Neural progenitor cell (in vitro differentiated cells): ENCODE measurements around the gene ANK3. TPM values are rescaled to one million over a fixed set of nuclear protein-coding genes. Genes with fewer than 3 reads are reported as not detected.

Experiments
- DNase-seq: peaks from one replicate; pipeline ENCODE4 v3.0.0-alpha.2; 2016; ENCODE audit warnings: low spot score
- H2AFZ ChIP-seq: fragments of 200-600 bp; sonication (generic); replicated peaks from 2 replicates; pipeline ENCODE4 v1.6.1; 2016; ENCODE audit warnings: antibody characterized with exemption
- H3F3A ChIP-seq: fragments of 200-600 bp; sonication (generic); 2 replicates; pipeline ENCODE4 v1.6.1; 2016; ENCODE audit warnings: antibody characterized with exemption, low read depth
- H3K27ac ChIP-seq: fragments of 200-600 bp; sonication (generic); 2 replicates; pipeline ENCODE4 v1.5.1; 2016; ENCODE audit warnings: mild to moderate bottlenecking
- H3K27me3 ChIP-seq: fragments of 200-600 bp; sonication (generic); 2 replicates; pipeline ENCODE4 v1.6.1; 2016; ENCODE audit warnings: mild to moderate bottlenecking, moderate library complexity
- H3K36me3 ChIP-seq: fragments of 200-600 bp; sonication (generic); 2 replicates; pipeline ENCODE4 v1.5.1; 2016
- H3K4me1 ChIP-seq: fragments of 200-600 bp; sonication (generic); 2 replicates; pipeline ENCODE4 v1.6.1; 2016; ENCODE audit warnings: mixed run types
- H3K4me2 ChIP-seq: fragments of 200-600 bp; sonication (generic); 2 replicates; pipeline ENCODE4 v1.6.1; 2016
- H3K4me3 ChIP-seq: fragments of 200-600 bp; sonication (generic); 2 replicates; pipeline ENCODE4 v1.5.1; 2016
- H3K79me2 ChIP-seq: fragments of 200-600 bp; sonication (generic); 2 replicates; pipeline ENCODE4 v1.6.1; 2016; ENCODE audit warnings: low read depth
- H3K9ac ChIP-seq: fragments of 200-600 bp; sonication (generic); 2 replicates; pipeline ENCODE4 v1.6.1; 2016
- H3K9me3 ChIP-seq: fragments of 200-600 bp; sonication (generic); 2 replicates; pipeline ENCODE4 v1.5.1; 2016; ENCODE audit warnings: low read depth
- H4K20me1 ChIP-seq: fragments of 200-600 bp; sonication (generic); 2 replicates; pipeline ENCODE4 v1.6.1; 2016; ENCODE audit warnings: low read depth
- H3K27ac Mint-ChIP-seq: 3 replicates; pipeline ENCODE4 v1.8.0; 2021; ENCODE audit warnings: mixed read lengths
- H3K27me3 Mint-ChIP-seq: 2 replicates; pipeline ENCODE4 v1.8.0; 2022; ENCODE audit warnings: low read depth, mild to moderate bottlenecking, inconsistent platforms, moderate library complexity, mixed read lengths; ENCODE audit not compliant: insufficient read depth
- H3K36me3 Mint-ChIP-seq: 3 replicates; pipeline ENCODE4 v1.8.0; 2021; ENCODE audit warnings: mixed read lengths
- H3K4me1 Mint-ChIP-seq: 3 replicates; pipeline ENCODE4 v1.8.0; 2021; ENCODE audit warnings: mixed read lengths
- H3K4me3 Mint-ChIP-seq: 3 replicates; pipeline ENCODE4 v1.8.0; 2021; ENCODE audit warnings: mild to moderate bottlenecking, moderate library complexity, mixed read lengths
- H3K9me3 Mint-ChIP-seq: 3 replicates; pipeline ENCODE4 v1.8.0; 2020; ENCODE audit warnings: mixed read lengths
- EZH2 ChIP-seq: fragments of 200-600 bp; sonication (generic); IDR thresholded peaks from 2 replicates; pipeline ENCODE4 v1.6.1; 2017; ENCODE audit warnings: antibody characterized with exemption, mild to moderate bottlenecking, moderate library complexity
- EZH2phosphoT487 ChIP-seq: fragments of 200-600 bp; sonication (generic); IDR thresholded peaks from 2 replicates; pipeline ENCODE4 v1.6.1; 2017; ENCODE audit warnings: antibody characterized with exemption
- total RNA-seq: library from RNA; depleted of rRNA; stranded (reverse); fragments of >200 nt; gene quantifications from 2 replicates; pipeline ENCODE4 v1.2.3, GENCODE V29; 2015; ENCODE audit warnings: low replicate concordance
- TF ChIP-seq, protein P1 (sequence below): fragments of 200-600 bp; sonication (generic); IDR thresholded peaks from 2 replicates; pipeline ENCODE4 v1.5.1; 2017; ENCODE audit warnings: antibody characterized with exemption, mild to moderate bottlenecking

ANK3 gene
- total RNA-seq, 1 donor from 2014 or later = 54.1 TPM

DNA sequence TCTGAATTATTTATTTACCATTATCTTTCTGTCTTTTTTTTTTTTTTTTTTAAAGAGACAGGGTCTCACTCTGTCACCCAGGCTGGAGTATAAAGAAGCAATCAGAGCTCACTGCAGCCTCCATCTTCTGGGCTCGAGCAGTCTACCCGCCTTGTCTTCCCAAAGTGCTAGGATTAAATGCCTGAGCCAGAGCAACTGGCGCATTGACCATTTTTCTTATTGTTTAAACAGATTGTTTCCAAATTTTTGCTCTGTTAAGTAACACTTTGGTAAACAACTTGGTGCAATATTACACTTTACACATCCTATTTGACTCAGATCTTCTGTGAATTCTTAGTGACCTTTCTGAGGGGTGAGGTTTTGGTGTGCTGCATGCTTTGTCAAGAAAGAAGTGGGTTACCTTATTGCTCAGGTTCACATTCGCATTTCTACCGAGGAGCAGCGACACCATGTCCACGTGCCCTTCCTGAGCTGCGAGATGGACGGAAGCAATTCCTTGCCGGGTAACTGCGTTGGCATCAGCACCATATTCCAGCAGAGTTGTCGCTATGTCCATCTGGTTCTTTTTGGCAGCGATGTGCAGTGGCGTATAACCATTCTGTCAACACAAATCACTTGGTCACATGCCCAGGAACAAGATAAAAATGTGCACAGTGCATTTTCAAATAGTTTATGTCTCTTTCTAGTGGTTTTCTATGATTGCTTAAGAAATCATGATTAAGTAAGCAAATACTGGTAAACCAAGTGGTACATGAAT is 203.2 kb downstream of the ANK3 start:
- H3K4me3 Mint-ChIP-seq = no peak overlapping the region
- Histone ChIP-seq H3K9ac (no peak overlapping the region), H3K27ac (no peak overlapping the region), H3K4me3 (no peak overlapping the region), H3K27me3 (no peaks in the 10 kb centered on the region), H3K36me3 (no peaks in the 10 kb centered on the region), H2AFZ (no peak overlapping the region), H3F3A (no peaks in the 10 kb centered on the region), H3K79me2 (no peaks in the 10 kb centered on the region), H3K9me3 (no peaks in the 10 kb centered on the region), H4K20me1 (no peaks in the 10 kb centered on the region), H3K4me1 (no peaks in the 10 kb centered on the region), H3K4me2 (no peak overlapping the region)
- no peaks in the 10 kb centered on the region for H3K36me3 Mint-ChIP-seq
- no peaks in the 10 kb centered on the region for H3K4me1 Mint-ChIP-seq
- TF ChIP-seq, protein P1, sequence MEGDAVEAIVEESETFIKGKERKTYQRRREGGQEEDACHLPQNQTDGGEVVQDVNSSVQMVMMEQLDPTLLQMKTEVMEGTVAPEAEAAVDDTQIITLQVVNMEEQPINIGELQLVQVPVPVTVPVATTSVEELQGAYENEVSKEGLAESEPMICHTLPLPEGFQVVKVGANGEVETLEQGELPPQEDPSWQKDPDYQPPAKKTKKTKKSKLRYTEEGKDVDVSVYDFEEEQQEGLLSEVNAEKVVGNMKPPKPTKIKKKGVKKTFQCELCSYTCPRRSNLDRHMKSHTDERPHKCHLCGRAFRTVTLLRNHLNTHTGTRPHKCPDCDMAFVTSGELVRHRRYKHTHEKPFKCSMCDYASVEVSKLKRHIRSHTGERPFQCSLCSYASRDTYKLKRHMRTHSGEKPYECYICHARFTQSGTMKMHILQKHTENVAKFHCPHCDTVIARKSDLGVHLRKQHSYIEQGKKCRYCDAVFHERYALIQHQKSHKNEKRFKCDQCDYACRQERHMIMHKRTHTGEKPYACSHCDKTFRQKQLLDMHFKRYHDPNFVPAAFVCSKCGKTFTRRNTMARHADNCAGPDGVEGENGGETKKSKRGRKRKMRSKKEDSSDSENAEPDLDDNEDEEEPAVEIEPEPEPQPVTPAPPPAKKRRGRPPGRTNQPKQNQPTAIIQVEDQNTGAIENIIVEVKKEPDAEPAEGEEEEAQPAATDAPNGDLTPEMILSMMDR = no peak
- TF ChIP-seq EZH2 = no peak
- TF ChIP-seq EZH2phosphoT487 = no peak
- H3K9me3 Mint-ChIP-seq = peaks cover 7% of the 10 kb centered on the region
- no peak overlapping the region for H3K27ac Mint-ChIP-seq
- no peak for DNase-seq
- H3K27me3 Mint-ChIP-seq = peaks cover 2% of the 10 kb centered on the region

DNA sequence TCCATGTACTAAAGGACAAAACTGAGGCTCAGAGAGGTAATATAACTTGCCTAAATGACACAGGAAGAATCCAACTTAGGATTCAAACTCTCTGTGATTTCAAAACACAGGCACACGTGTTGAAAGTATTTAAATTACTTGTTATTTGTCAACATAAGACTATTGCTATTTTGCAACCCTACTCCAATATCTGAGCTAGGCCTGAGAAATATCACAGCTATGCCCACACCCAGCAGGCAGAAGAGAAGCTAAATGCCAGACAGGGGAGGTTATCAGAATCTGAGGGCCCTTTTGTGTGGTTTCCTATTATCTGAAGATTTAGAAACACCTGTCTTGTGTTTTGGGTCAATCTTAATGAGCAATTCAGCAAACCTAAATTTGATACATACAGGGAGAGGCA is 204.3 kb downstream of the ANK3 start:
- no peaks in the 10 kb centered on the region for H3K4me1 Mint-ChIP-seq
- H3K27ac ChIP-seq = no peak overlapping the region

DNA sequence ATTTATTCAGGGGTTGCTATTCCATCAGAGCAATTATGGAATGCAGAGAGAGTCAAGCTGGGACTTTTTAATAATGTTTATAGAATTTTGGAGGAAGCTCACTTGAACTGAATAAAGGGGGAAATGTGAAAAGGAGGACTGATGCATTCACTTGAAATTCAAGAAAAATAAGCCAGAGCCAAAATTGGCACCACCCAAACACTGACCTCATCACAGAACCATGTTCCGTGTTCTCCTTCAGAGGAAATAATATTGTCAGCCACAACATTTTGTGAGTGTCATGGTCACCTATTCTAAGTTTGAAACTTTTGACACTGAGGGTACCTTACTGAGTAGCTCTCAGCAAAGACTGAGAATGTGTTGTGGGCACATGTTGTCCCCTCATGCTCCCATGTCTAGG is 207.0 kb downstream of the ANK3 start:
- Histone ChIP-seq H2AFZ (no peak overlapping the region), H3K27me3 (no peaks in the 10 kb centered on the region), H3K4me3 (no peak overlapping the region), H3K79me2 (no peaks in the 10 kb centered on the region), H3K9me3 (no peaks in the 10 kb centered on the region), H3K9ac (no peak overlapping the region), H3K36me3 (no peaks in the 10 kb centered on the region), H3K4me1 (no peaks in the 10 kb centered on the region), H3K27ac (no peak overlapping the region), H3F3A (no peaks in the 10 kb centered on the region), H3K4me2 (no peak overlapping the region), H4K20me1 (no peaks in the 10 kb centered on the region)
- no peaks in the 10 kb centered on the region for H3K27me3 Mint-ChIP-seq
- no peak for DNase-seq
- H3K4me1 Mint-ChIP-seq = no peaks in the 10 kb centered on the region
- no peak for TF ChIP-seq EZH2
- no peak for TF ChIP-seq EZH2phosphoT487
- TF ChIP-seq, protein P1 = no peak
- H3K36me3 Mint-ChIP-seq = no peaks in the 10 kb centered on the region
- H3K4me3 Mint-ChIP-seq = no peak overlapping the region
- no peak overlapping the region for H3K27ac Mint-ChIP-seq
- no peaks in the 10 kb centered on the region for H3K9me3 Mint-ChIP-seq

More for the DNA sequence above, 204.3 kb downstream of the ANK3 start:
- Histone ChIP-seq H3K9ac (no peak overlapping the region), H3K9me3 (no peaks in the 10 kb centered on the region), H3K4me2 (no peak overlapping the region), H4K20me1 (no peaks in the 10 kb centered on the region), H3K79me2 (no peaks in the 10 kb centered on the region), H3K4me1 (no peaks in the 10 kb centered on the region), H3F3A (no peaks in the 10 kb centered on the region), H3K4me3 (no peak overlapping the region), H3K36me3 (no peaks in the 10 kb centered on the region), H3K27me3 (no peaks in the 10 kb centered on the region), H2AFZ (no peak overlapping the region)
- no peak for TF ChIP-seq EZH2
- Mint-ChIP-seq H3K36me3 (no peaks in the 10 kb centered on the region), H3K27ac (no peak overlapping the region), H3K4me3 (no peak overlapping the region), H3K27me3 (no peaks in the 10 kb centered on the region), H3K9me3 (no peaks in the 10 kb centered on the region)
- no peak for DNase-seq

DNA sequence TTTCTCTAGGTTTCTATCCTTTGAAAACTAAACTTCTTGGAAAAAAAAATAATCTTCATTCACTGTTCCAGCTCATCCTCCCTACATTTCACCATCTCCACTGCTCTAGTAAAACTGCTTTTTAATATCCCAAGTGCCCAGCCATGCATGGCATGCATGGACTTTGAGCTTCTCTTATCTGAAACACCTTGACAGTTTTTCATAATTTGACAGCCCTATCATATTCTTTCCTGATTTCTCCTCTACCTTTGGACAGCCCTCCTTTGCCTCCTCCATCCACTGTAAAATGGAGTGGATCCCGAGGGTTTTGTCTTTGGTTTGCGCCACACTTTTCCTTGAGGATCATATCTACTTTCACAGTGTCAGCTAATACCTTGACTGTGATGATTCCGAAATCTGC is 212.8 kb downstream of the ANK3 start:
- no peaks in the 10 kb centered on the region for H3K79me2 ChIP-seq
- no peaks in the 10 kb centered on the region for H3F3A ChIP-seq
- H3K4me2 ChIP-seq = no peak overlapping the region
- H3K4me1 Mint-ChIP-seq = peaks cover 3% of the 10 kb centered on the region
- TF ChIP-seq, protein P1 = no peak
- TF ChIP-seq EZH2 (no peak), EZH2phosphoT487 (no peak)
- H3K36me3 Mint-ChIP-seq = no peaks in the 10 kb centered on the region
- DNase-seq = no peak
- H3K4me3 Mint-ChIP-seq = no peak overlapping the region
- no peak overlapping the region for H2AFZ ChIP-seq
- H3K4me3 ChIP-seq = no peak overlapping the region
- no peaks in the 10 kb centered on the region for H3K4me1 ChIP-seq
- H3K9me3 Mint-ChIP-seq = no peaks in the 10 kb centered on the region
- H4K20me1 ChIP-seq = no peaks in the 10 kb centered on the region
- peaks cover 3% of the 10 kb centered on the region for H3K27me3 Mint-ChIP-seq
- no peaks in the 10 kb centered on the region for H3K36me3 ChIP-seq
- no peaks in the 10 kb centered on the region for H3K27me3 ChIP-seq
- H3K27ac ChIP-seq = no peak overlapping the region
- no peak overlapping the region for H3K27ac Mint-ChIP-seq
- H3K9ac ChIP-seq = no peak overlapping the region
- H3K9me3 ChIP-seq = no peaks in the 10 kb centered on the region
